K562 (cell line): ENCODE results near the gene OTOG. TPM values are rescaled to one million over a fixed set of nuclear protein-coding genes. Genes with fewer than 3 reads are reported as not detected.

Source experiments
- ATAC-seq: fragments of 200-7000 bp; cut with Tn5 transposase; 3 replicates; pipeline ENCODE4 v1.9.1; 2020; ENCODE audit warnings: moderate library complexity
- BruUV-seq: library from RNA; stranded (reverse); fragments of 400-500 nt; replicated peaks from 2 replicates; lab custom pipeline; 2021; lab: Mats Ljungman, UMichigan
- CTCF ChIA-PET: fragments of 300-600 bp; formaldehyde crosslinking; extraction: SDS; loops from one replicate; lab custom pipeline; 2021; ENCODE audit warnings: low intra/inter-chr PET ratio; lab: Yijun Ruan, JAX
- POLR2A ChIA-PET: fragments of 300-600, 350-650 bp; sonication (Branson Sonifier 250); formaldehyde crosslinking; extraction: SDS; loops from one replicate; lab custom pipeline; 2021; ENCODE audit warnings: antibody characterized with exemption, inconsistent platforms; lab: Yijun Ruan, JAX
- DNase-seq, 4 experiments: peaks; one replicate each; pipeline versions ENCODE4 v3.0.0 to v3.0.0-alpha.2; 2011 to 2018; ENCODE audit warnings: low spot score in 3 of 4, mixed read lengths in 3 of 4; ENCODE audit errors: extremely low read depth in 1 of 4
- FAIRE-seq: peaks from 2 replicates; lab custom pipeline; 2011; peaks lifted over from hg19 to GRCh38; lab: Jason Lieb, UNC
- H2AFZ ChIP-seq: 2 replicates; pipeline ENCODE4 v1.6.0; 2011; ENCODE audit warnings: low read depth, low read length, control low read depth, inconsistent platforms
- H3K27ac ChIP-seq: fragments of 200-600 bp; 3 replicates; pipeline ENCODE4 v1.8.0; 2011; ENCODE audit warnings: low read depth, mild to moderate bottlenecking, control low read depth, inconsistent platforms, low read length, moderate library complexity, mixed read lengths; ENCODE audit errors: extremely low read depth
- H3K27me3 ChIP-seq, 2 experiments: fragments of 300-600 bp in 1 of 2; 2 replicates in 1 of 2; 3 replicates in 1 of 2; pipeline versions ENCODE4 v1.6.0 to v1.8.0; 2011; ENCODE audit warnings: inconsistent platforms in 2 of 2, low read length in 2 of 2, mild to moderate bottlenecking in 1 of 2, mixed read lengths in 1 of 2, moderate library complexity in 1 of 2; ENCODE audit not compliant: control insufficient read depth in 2 of 2, insufficient read depth in 2 of 2
- H3K36me3 ChIP-seq: fragments of 300-600 bp; 3 replicates; pipeline ENCODE4 v1.8.0; 2011; ENCODE audit warnings: mild to moderate bottlenecking, low read length, inconsistent platforms; ENCODE audit not compliant: control insufficient read depth, insufficient read depth
- H3K4me1 ChIP-seq, 2 experiments: fragments of 200-600 bp in 1 of 2; replicated peaks in 1 of 2; 2 replicates in 1 of 2; 3 replicates in 1 of 2; pipeline versions ENCODE4 v1.5.1 to v1.8.0; 2011; ENCODE audit warnings: inconsistent platforms in 2 of 2, low read length in 2 of 2, mild to moderate bottlenecking in 1 of 2, mixed read lengths in 1 of 2, moderate library complexity in 1 of 2; ENCODE audit not compliant: control insufficient read depth in 2 of 2, insufficient read depth in 2 of 2
- H3K4me2 ChIP-seq: 2 replicates; pipeline ENCODE4 v1.6.1; 2011; ENCODE audit warnings: low read length, control low read depth, inconsistent platforms, mixed read lengths; ENCODE audit not compliant: insufficient read depth
- H3K4me3 ChIP-seq: fragments of 200-600 bp; sonication (generic), shearing (Covaris generic); 2 replicates; pipeline ENCODE4 v1.5.1; 2016; ENCODE audit warnings: control low read depth, inconsistent platforms
- H3K79me2 ChIP-seq: fragments of 200-600 bp; 3 replicates; pipeline ENCODE4 v1.8.0; 2011; ENCODE audit warnings: low read length, inconsistent platforms; ENCODE audit not compliant: control insufficient read depth, insufficient read depth
- H3K9ac ChIP-seq, 2 experiments: 2 replicates each; pipeline versions ENCODE4 v1.6.0 to v1.6.1; 2011; ENCODE audit warnings: low read depth in 2 of 2, low read length in 2 of 2, control low read depth in 1 of 2, inconsistent platforms in 1 of 2, mild to moderate bottlenecking in 1 of 2, mixed read lengths in 1 of 2; ENCODE audit not compliant: insufficient read depth in 1 of 2
- H3K9me1 ChIP-seq: one replicate; pipeline ENCODE4 v1.6.0; 2011; ENCODE audit warnings: inconsistent platforms, mild to moderate bottlenecking, low read length, moderate library complexity; ENCODE audit not compliant: control insufficient read depth, insufficient read depth
- H3K9me3 ChIP-seq: replicated peaks from 2 replicates; pipeline ENCODE4 v1.5.1; 2011; ENCODE audit warnings: low read depth, low read length, inconsistent platforms; ENCODE audit not compliant: control insufficient read depth, insufficient read depth
- H4K20me1 ChIP-seq: replicated peaks from 2 replicates; pipeline ENCODE4 v1.6.1; 2011; ENCODE audit warnings: low read length, inconsistent platforms, mixed read lengths; ENCODE audit not compliant: control insufficient read depth, insufficient read depth
- CTBP1 ChIP-seq: fragments of 450-650 bp; IDR thresholded peaks from 2 replicates; pipeline ENCODE4 v1.6.1; 2016; ENCODE audit warnings: borderline replicate concordance
- DLX4 ChIP-seq: fragments of 250-450 bp; sonication (Bioruptor Pico); IDR thresholded peaks from 2 replicates; pipeline ENCODE4 v1.6.1; 2021; ENCODE audit warnings: mild to moderate bottlenecking
- FOXA3 ChIP-seq, 2 experiments: fragments of 450-650 bp in 1 of 2; sonication (generic) in 1 of 2; formaldehyde crosslinking; IDR thresholded peaks in 1 of 2; conservative IDR thresholded peaks in 1 of 2; 2 replicates each; pipeline versions ENCODE4 v1.4.0 to v1.8.0; 2020 to 2022; ENCODE audit warnings: mild to moderate bottlenecking in 2 of 2, missing genetic modification reagents in 1 of 2
- NCOA2 ChIP-seq, 2 experiments: fragments of 450-650 bp; IDR thresholded peaks; 2 replicates each; pipeline ENCODE4 v1.6.1; 2018; ENCODE audit warnings: mild to moderate bottlenecking in 2 of 2, moderate library complexity in 1 of 2; ENCODE audit not compliant: partially characterized antibody in 2 of 2
- PHB2 ChIP-seq: fragments of 450-650 bp; IDR thresholded peaks from 2 replicates; pipeline ENCODE4 v1.6.1; 2017; ENCODE audit warnings: low read depth
- PTBP1 ChIP-seq: fragments of 200-400 bp; formaldehyde crosslinking; IDR thresholded peaks from 2 replicates; pipeline ENCODE4 v1.6.1; 2017; ENCODE audit warnings: low read depth, low read length
- SLC30A9 ChIP-seq: fragments of 250-450 bp; sonication (Bioruptor Pico); IDR thresholded peaks from 2 replicates; pipeline ENCODE4 v1.8.0; 2022; ENCODE audit warnings: mild to moderate bottlenecking, moderate library complexity
- STAT5B ChIP-seq: fragments of 250-450 bp; sonication (Bioruptor Pico); IDR thresholded peaks from 2 replicates; pipeline ENCODE4 v1.8.0; 2021; ENCODE audit warnings: mild to moderate bottlenecking, inconsistent platforms
- SUPT5H ChIP-seq: fragments of 450-650 bp; IDR thresholded peaks from 2 replicates; pipeline ENCODE4 v1.6.1; 2016
- TCF7L2 ChIP-seq: fragments of 150-350 bp; IDR thresholded peaks from 2 replicates; pipeline ENCODE4 v1.6.1; 2016; ENCODE audit warnings: low read depth, mild to moderate bottlenecking, low read length, moderate library complexity
- ZBTB2 ChIP-seq: fragments of 450-650 bp; IDR thresholded peaks from 2 replicates; pipeline ENCODE4 v1.6.1; 2016; ENCODE audit warnings: antibody characterized with exemption
- ZNF217 ChIP-seq: sonication (generic); formaldehyde crosslinking; IDR thresholded peaks from 2 replicates; pipeline ENCODE4 v1.8.0; 2022; ENCODE audit warnings: mild to moderate bottlenecking, missing genetic modification reagents
- ZNF445 ChIP-seq: fragments of 250-450 bp; sonication (Bioruptor Pico); IDR thresholded peaks from 2 replicates; pipeline ENCODE4 v1.4.0; 2020; ENCODE audit warnings: low read depth, mild to moderate bottlenecking, moderate library complexity
- WGBS: fragments of 100-300 bp; shearing (Covaris generic); methylation state at CpG from one replicate; pipeline ENCODE4 v1.1.6; 2016; ENCODE audit warnings: low coverage, mixed read lengths; ENCODE audit not compliant: insufficient coverage; ENCODE audit errors: missing lambda C conversion rate; 5-methylcytosine and 5-hydroxymethylcytosine counted together
- in situ Hi-C: fragments of 300-500 bp; cut with MboI; formaldehyde crosslinking; loops from 4 replicates; pipeline ENCODE4 v1.15.0; 2018; ENCODE audit warnings: inconsistent platforms, mixed read lengths
- intact Hi-C: fragments of 100-400 bp; cut with micrococcal nuclease; formaldehyde crosslinking; loops from 2 replicates; pipeline ENCODE4 v1.14.2; 2022
- polyA plus RNA-seq, 8 experiments: library from polyadenylated mRNA; depleted of rRNA in 4 of 8; stranded (reverse) in 5 of 8; unstranded in 3 of 8; fragments of >200 nt; fragmentation: Nextera tagmentation in 2 of 8; fragmentation: Illumina TruSeq in 1 of 8; extraction: Ambion mirVana in 2 of 8; extraction: Trizol in 1 of 8; gene quantifications; 2 replicates each; pipeline versions ENCODE4 v1.2.1 to v1.2.3, GENCODE V29; 2011 to 2014; ENCODE audit warnings: inconsistent platforms in 1 of 8, missing spikeins in 1 of 8
- total RNA-seq, 7 experiments: library from RNA; depleted of rRNA in 6 of 7; stranded (reverse); fragments of >200 nt in 6 of 7; fragmentation: Illumina TruSeq in 2 of 7; extraction: Trizol in 2 of 7; gene quantifications; 2 replicates each; pipeline versions ENCODE4 v1.2.1 to v1.2.3, GENCODE V29; 2011 to 2021; ENCODE audit warnings: low replicate concordance in 1 of 7

OTOG gene
- total and polyA plus RNA-seq, 9 of the 15 experiments (the other 6 are each of a cell fraction or from before 2014, with no cell fraction given) = not detected

- WGBS = 0% methylated on average over 2 of the region's 2 CpGs
- H3K9ac ChIP-seq = no peak overlapping the region
- H3K4me2 ChIP-seq = no peak overlapping the region
- BruUV-seq = no TSS peak
- no peaks in the 10 kb centered on the region; the same call in 1 of the 2 replicates for H4K20me1 ChIP-seq
- no peaks in the 10 kb centered on the region for H3K9me3 ChIP-seq
- H2AFZ ChIP-seq = no peak overlapping the region
- no peak overlapping the region for H3K27ac ChIP-seq
- no peak for FAIRE-seq
- no peak for ATAC-seq
- intact Hi-C loops (no loop called here), in situ Hi-C loops (no loop called here)
- no peaks in the 10 kb centered on the region for H3K79me2 ChIP-seq
- POLR2A ChIA-PET = interaction anchor here (0.8 to 0.9 kb wide), 2 partner anchors 13 to 21 kb away, joined by 3 read pairs; no protein-coding TSS in a partner anchor
- H3K9me1 ChIP-seq = no peaks in the 10 kb centered on the region
- no peaks in the 10 kb centered on the region for H3K36me3 ChIP-seq
- H3K4me1 ChIP-seq = no peaks in the 10 kb centered on the region
- H3K4me3 ChIP-seq = no peak overlapping the region
- CTCF ChIA-PET = no interaction called here
- DNase-seq = no peak
- peaks cover 6 to 49% of the 10 kb centered on the region in 2 experiments for H3K27me3 ChIP-seq
- TF ChIP-seq TCF7L2 = no peak
- no peak for TF ChIP-seq STAT5B
- TF ChIP-seq PTBP1 = no peak
- no peak for TF ChIP-seq FOXA3 (CRISPR knock-in tag; conservative IDR thresholded peaks at IDR 0.05 in 1 of 2, IDR thresholded peaks at IDR 0.05 in 1 of 2)
- no peak for TF ChIP-seq CTBP1
- TF ChIP-seq SLC30A9 (CRISPR knock-in tag) = no peak
- no peak for TF ChIP-seq ZBTB2
- TF ChIP-seq PHB2 = no peak
- no peak for TF ChIP-seq DLX4 (CRISPR knock-in tag)
- no peak for TF ChIP-seq ZNF445 (CRISPR knock-in tag)
- TF ChIP-seq ZNF217 (CRISPR knock-in tag) = no peak
- no peak for TF ChIP-seq SUPT5H
- no peak for TF ChIP-seq NCOA2 (IDR thresholded peaks at IDR 0.05; ENCODE audit: partially characterized antibody in 2 of 2)
Observed at GRCh38 chr11:17507773-17508172, 39.3 kb upstream of the OTOG start.
